KBM-7 (cell line): Measurements from ENCODE around the gene TTBK1.
"Not testable (repeated sequence)": the region's sequence is repeated elsewhere in the genome, so short reads cannot be mapped to it uniquely, and the experiment has no call there.

Experiments used
- DNase-seq: peaks from one replicate; pipeline ENCODE4 v3.0.0-alpha.2; 2015
- in situ Hi-C: fragments of 300-500 bp; cut with MboI; formaldehyde crosslinking; loops from 2 replicates; pipeline ENCODE4 v1.14.3; 2020; ENCODE audit warnings: low sequenced_read_pairs, low pct_unique_long_range_greater_than_20kb, mixed read lengths

TTBK1 gene

DNA sequence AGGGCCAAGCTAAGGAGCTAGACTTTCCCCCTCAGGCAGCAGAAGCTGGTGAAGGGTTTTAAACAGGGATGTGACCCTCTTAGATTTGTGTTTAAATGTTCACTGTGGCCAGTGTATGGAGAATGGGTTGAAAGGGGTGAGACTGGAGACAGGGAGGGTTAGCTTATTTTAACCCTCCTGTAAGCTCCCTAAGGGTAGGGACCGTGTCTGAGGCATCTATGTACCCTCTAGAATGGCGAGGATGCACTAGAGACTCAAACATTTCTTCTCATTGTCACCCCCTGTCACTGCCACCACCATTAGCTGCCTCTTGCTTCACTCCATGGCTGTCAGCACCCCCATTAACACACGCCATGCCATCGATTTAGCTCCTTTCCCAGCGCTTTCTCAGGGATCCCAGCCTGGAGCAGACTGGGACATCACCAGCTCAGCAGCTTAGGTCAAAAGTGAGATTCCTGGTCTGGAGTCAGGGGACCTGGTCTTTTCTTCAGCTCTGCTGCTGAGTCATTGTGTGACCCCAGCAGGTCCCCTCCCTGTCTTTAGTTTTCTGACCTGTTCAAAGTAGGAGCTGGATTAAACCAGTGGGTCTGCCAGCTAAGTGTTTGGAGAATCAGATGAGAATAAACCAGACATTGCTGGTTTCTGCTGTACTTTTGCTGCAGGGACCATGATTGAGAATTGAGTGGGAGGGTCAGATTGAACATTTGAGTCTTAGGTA lies 53.7 kb downstream of the TTBK1 start:
- DNase-seq: no peak
- in situ Hi-C loops: no loop called here

DNA sequence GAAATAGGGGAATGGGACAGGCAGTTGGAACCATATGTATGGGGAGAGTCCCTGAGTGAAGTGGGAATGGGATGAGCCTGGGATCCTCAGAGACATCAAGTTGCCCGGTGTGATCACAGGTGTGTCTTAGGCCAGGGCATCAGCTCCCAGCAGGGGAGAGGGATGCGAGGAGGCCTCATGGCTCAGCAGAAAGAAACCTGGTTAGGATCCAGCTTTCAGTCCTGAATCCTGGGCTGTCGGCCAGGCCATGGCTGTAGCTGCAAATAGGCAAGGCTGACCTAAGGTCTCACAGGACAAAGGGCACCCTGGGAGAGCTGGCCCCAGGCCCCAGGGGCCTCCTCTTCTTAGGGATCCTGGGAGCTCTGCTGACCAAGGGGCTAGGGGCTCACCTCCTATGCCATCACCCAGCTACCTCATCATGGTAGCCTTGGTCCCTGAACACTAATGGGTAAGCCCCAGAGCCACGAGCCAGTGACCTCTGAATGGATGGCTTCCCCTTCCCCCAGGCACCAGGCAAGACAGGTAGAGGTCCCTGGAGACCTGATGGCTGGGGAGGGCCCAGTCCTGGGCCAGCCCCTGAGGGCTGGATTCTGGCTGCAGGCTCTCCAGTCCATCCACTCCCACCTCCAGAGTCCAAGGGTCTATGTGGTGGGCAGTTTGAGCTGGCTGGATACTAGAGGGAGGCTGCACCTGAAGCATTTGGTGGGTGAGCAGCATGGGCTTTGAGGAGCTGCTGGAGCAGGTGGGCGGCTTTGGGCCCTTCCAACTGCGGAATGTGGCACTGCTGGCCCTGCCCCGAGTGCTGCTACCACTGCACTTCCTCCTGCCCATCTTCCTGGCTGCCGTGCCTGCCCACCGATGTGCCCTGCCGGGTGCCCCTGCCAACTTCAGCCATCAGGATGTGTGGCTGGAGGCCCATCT lies 54.6 kb downstream of the TTBK1 start, which contains the start of gene SLC22A7:
Gene SLC22A7, plus strand, starts transcription at position 617 of the 921 bp plus-strand sequence. Its CDS starts 99 bp downstream, at position 716.
- no peak for DNase-seq
- in situ Hi-C loops: no loop called here

DNA sequence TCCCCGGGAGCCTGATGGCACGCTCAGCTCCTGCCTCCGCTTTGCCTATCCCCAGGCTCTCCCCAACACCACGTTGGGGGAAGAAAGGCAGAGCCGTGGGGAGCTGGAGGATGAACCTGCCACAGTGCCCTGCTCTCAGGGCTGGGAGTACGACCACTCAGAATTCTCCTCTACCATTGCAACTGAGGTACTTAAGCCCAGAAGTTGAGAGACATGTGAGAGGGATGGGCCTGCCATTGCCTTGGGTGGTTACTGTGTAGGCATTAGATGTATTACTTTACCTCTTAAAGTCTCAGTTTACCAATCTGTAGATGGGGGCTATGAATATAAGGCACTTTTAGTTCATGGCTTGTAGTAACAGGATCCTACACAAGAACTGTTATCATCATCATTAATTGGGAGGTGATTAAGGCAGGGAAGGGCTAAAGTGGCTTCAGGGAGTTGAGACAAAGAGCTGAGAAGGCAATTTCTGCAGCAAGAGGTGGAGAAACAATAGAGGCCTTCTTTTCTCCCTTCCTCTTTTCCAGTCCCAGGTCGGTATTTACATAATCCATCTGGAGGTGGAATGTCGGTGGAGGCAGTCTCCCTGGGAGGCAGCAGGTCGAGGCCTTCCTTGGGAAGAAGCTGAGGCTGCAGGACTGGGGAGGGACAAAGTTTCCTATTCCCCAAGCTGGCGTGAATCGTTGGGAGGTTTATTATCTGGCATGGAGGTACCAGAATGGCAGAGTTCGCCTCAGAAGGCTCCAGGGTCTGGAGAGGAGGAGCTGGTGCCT lies 55.5 kb downstream of the TTBK1 start:
- in situ Hi-C loops: no loop called here
- DNase-seq: no peak

DNA sequence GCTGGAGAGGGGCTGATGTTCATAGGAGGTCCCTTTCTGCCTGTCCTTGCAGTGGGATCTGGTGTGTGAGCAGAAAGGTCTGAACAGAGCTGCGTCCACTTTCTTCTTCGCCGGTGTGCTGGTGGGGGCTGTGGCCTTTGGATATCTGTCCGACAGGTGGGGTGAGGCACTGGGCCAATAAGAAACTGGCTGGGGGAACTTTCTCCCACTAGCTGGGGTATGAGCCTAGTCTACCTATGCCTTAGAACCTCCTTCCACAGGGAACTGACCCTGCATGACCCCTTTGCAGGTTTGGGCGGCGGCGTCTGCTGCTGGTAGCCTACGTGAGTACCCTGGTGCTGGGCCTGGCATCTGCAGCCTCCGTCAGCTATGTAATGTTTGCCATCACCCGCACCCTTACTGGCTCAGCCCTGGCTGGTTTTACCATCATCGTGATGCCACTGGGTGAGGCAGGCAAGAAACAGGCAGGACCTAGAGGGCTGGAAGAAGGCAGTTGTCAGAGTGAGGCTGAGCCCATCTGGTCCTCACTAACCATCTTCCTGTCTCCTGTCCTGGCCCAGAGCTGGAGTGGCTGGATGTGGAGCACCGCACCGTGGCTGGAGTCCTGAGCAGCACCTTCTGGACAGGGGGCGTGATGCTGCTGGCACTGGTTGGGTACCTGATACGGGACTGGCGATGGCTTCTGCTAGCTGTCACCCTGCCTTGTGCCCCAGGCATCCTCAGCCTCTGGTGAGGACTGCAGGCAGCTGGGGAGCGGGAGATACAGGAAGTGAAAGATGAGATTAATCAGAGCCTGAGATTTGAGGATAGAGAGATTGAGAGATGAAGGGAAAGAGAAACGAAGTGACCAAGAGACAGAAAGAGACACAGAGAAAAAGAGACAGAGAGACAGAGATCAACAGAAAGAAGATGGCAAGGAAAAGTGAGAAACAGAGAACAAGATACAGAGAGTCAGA lies 56.3 kb downstream of the TTBK1 start:
- no peak for DNase-seq
- in situ Hi-C loops: no loop called here

DNA sequence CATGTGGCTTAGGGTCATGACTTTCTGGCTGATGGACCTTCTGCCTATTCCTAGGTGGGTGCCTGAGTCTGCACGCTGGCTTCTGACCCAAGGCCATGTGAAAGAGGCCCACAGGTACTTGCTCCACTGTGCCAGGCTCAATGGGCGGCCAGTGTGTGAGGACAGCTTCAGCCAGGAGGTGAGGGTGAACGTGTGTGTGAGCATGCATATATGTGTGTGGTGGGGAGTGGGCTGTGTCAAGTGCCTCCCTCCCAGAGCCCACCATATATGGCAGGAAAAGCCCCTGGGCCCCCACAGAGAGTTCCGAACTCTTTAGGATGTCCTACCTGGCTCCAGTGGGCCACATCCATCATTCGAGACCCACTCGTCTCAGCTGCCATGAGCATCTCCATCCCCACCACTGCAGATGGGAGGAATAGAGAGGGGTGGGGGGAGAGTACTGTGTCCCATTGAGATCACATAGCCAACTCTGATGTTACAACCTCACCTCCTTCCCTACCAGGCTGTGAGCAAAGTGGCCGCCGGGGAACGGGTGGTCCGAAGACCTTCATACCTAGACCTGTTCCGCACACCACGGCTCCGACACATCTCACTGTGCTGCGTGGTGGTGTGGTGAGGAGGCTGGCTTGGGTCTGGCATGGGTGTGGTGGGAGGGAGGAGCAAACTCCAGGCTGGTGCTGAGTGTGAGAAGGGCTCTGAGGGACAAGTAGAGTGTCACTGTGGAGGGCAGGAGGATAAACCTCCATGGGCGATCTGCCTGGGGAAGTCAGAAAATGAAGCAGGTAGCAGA lies 58.0 kb downstream of the TTBK1 start:
- in situ Hi-C loops: no loop called here
- no peak for DNase-seq

DNA sequence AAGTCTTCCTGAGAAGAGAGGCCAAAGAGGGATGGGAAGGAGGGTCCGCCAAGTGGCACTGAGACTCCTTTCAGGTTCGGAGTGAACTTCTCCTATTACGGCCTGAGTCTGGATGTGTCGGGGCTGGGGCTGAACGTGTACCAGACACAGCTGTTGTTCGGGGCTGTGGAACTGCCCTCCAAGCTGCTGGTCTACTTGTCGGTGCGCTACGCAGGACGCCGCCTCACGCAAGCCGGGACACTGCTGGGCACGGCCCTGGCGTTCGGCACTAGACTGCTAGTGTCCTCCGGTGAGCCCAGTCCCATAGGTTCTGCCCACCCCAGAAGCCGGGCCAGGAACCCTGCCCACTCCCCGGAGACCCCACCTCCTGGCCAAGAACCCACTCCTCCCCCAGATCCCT lies 58.8 kb downstream of the TTBK1 start:
- no peak for DNase-seq
- in situ Hi-C loops: no loop called here

DNA sequence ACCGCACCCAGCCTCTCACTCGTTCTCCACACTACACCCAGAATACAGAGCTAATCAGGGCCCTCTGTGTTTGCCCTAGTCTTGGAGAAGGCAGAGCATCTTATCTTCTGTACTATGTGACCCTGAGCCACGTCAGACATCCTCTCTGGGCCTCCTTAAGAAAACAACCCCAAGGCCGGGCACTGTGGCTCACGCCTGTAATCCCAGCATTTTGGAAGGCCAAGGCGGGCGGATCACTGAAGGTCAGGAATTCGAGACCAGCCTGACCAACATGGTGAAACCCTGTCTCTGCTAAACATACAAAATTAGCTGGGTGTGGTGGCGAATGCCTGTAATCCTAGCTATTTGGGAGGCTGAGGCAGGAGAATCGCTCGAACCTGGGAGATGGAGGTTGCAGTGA lies 59.7 kb downstream of the TTBK1 start:
- DNase-seq, in situ Hi-C loops: not testable (repeated sequence)

DNA sequence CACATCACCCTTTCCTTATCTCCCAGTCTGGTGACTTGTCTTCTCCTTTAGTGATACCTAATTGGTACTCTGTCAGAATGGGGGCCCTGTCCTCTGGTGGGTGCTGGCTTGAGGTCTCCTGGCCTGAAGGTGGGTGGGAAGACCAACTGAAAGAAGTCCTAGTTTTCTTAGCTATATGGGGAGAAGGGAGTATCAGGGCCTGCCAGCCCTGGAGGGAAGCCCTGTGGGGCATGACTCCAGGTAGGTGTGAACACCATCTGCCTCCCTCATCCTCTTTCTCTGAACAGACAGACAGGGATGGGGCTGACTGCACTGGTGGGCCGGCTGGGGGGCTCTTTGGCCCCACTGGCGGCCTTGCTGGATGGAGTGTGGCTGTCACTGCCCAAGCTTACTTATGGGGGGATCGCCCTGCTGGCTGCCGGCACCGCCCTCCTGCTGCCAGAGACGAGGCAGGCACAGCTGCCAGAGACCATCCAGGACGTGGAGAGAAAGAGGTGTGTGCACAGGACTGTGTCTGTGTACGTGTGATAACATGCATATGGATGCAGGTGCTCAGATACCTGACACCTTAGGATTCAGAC lies 60.6 kb downstream of the TTBK1 start:
- DNase-seq: no peak
- in situ Hi-C loops: no loop called here

DNA sequence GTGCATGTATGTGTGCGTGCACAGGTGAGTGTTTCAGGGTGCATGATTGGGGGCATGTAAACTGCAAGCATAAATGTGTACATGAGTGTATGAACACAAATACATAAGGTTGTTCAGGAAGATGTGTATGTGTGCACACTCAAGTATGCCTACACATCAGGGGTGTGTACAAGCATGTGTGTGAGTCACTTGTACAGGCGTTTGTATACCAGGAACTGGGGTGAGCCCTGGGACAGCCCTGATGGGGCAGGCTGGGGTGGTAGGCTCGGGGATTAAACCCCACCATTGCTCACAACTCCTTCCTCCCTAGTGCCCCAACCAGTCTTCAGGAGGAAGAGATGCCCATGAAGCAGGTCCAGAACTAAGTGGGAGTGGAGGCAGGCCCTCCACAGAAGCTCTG lies 61.1 kb downstream of the TTBK1 start:
- no peak for DNase-seq
- in situ Hi-C loops: no loop called here

DNA sequence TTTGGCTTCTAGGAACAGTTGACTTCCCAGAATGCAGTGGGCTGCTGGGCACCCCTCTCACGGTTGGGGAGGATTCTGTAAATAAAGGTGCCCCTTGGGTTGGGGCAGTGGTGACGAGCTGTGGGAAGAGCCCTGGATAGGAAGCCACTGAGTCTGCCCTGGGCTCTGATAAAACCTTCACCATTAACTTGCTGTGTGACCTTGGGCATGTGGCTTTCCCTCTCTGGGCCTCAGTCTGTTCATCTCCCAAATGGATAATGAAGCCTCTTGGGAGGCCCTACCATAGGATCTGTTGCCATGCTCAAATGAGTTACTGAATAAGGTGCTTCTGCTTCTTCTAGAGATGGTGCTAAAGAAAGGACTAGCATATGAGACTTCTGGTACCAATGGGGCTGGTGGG lies 61.6 kb downstream of the TTBK1 start:
- DNase-seq: no peak
- in situ Hi-C loops: no loop called here

DNA sequence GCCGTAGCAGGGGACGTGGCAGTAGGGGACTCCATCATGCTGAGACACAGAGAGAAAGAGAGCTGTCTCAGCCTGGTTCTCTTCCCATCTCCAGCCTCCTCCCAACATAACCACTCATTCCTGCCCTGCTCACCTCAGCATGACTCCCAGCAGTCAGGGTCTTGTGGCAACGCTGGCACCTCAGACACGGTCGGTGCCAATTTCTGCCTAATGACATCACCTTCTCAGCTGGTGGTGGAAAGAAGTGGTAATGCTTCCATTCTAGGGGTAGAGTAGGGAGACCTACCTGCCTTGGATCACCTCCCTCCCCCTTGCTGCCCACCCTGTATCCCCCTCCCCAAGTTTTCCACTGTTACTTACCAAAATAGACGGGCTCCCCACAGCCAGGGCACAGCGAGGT lies 62.8 kb downstream of the TTBK1 start:
- DNase-seq: no peak
- in situ Hi-C loops: no loop called here

DNA sequence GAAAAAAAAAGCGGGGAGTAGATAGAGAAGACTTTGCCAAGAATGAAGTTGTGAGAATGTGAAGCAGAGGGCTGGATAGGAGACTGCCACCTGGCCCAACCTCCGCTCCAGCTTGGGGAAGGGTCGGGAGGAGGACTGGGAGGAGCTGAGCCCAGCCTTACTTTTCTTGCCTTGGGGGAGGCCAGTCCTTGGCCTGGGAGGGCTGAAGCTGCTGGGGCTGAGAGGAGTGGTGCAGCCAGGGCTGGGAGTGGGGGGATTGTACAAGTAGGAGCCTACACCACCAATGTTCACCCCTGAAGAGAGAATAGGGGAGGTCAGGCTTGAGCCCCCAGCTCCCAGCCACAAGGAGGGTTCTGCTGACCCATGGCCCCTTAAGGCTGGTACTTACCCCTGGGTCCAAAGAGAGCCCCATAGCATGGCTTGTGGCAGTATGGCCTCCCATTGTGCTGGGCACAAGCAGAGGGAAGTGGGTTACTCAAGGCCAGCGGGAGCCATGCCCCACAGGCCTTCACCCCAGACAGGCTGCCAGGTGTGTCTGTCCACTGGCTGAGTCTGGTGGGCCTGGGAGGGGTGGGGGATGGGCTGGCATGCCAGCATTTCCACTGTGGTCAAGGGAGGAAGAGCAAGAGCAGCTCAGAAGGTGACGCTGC lies 64.3 kb downstream of the TTBK1 start:
- in situ Hi-C loops: no loop called here
- no peak for DNase-seq

DNA sequence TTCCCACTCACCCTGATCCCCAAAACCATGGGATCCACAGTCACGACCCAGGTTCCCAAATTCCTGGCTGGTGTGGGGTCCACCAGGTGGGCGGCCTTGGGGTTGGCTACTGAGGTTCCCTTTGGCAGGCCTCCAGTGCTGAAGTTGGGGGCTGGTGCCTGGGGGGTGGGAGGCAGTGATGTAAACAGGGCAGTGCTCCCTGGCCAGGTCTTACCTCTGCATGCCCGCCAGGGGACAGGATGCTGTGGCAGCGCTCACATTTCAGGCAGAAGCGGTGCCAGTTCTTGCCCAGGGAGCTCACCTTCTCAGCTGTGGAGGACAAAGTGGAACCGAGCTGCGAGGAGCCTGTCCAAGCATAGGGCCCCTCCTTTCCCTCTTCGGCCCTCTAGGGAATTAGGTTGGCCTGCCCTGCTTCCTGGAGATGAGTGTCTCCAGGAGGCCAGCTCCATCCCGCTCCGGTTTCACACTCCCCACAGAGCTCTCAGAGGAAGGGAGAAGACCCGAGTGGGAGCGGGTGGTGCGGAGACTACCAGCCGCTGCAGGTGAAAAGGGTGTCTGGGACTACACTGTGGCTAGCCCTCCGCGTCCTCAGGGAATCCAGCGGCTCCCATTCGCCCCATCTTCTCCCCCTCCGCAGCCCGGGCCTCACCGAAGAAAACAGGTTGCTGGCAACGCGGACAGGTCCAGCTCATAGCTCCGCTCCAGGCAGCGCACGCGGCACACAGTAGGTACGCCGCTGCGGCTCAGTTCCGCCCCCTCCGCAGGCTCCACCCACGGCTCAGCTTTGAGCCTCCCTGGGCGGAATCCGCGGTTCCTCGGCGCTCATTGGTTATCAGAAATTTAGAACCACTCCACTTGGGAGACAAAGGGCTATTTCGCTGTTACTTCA lies 65.1 kb downstream of the TTBK1 start, which contains the start of gene CRIP3:
Gene CRIP3, minus strand, starts transcription at position 726 of the 889 bp plus-strand sequence. Its CDS starts 34 bp downstream, at position 692.
- in situ Hi-C loops: no loop called here
- no peak for DNase-seq

DNA sequence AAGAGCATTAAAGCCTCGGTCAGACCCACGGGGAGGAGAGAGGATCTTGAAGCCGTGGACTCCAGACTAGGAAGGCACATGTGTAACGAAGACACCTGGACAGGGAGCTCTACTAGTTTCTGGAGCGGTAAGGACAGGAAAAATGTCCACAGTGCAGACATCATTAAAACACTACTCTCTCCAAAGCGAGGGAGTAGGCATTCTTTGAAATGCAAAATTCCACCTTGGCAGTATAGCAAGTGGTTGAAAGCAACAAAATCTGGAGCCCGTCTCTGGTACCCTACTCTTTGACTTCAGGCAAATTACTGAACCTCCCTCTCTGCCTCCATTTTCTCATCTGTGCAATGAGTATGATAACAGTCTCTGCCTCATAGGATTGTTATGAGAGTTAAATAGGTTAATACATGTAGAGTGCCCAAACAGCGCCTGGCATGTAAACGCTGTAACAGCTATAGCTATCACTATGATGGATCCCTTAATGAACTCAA lies 65.8 kb downstream of the TTBK1 start:
- in situ Hi-C loops: no loop called here
- no peak for DNase-seq

DNA sequence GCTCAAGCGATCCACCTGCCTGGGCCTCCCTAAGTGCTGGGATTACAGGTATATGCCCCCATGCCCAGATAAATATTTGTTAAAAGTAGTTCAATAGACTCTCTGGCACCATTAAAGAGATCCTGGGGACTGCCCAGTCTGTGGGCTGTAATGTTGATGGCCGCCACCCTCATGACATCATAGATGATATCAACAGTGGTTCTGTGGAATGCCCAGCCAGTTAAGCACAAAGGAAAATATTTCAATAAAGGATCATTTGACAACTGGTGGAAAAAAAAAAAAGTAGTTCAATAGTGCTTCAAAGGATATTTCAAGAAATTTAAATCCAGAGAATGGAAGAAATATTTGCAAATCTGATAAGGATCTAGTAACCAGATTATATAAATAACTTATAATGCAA lies 66.9 kb downstream of the TTBK1 start:
- DNase-seq: no peak
- in situ Hi-C loops: no loop called here

DNA sequence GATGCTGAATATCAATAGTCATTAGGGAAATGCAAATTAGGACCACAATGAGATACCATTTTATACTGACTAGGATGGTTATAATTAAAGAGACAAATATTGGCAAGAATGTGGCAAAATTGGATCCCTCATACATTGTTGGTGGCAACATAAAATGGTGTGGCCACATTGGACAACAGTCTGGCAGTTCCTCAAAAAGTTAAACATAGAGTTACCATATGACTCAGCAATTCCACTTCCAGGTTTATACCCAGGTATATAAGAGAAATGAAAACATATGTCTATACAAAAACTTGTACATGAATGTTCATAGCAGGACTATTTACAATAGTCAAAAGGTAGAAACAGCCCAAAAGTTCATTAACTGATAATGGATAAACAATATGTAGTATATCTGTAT lies 67.3 kb downstream of the TTBK1 start:
- DNase-seq: peak; percentile 64
- in situ Hi-C loops: no loop called here
